Pancreas (tissue), 10 donors: ENCODE measurements around the gene SNRPA. TPM values are rescaled to one million over a fixed set of nuclear protein-coding genes. Genes with fewer than 3 reads are reported as not detected.
"Not testable (repeated sequence)": the region's sequence is repeated elsewhere in the genome, so short reads cannot be mapped to it uniquely, and the experiment has no call there.

Experiments
- ATAC-seq, 4 donors: fragments of 200-7000 bp; cut with Tn5 transposase; one replicate each; pipeline versions ENCODE4 v1.8.0 to v1.9.1; 2020; ENCODE audit warnings: mild to moderate bottlenecking in 4 of 4, moderate library complexity in 4 of 4
- DNase-seq, 6 donors: peaks; one replicate each; pipeline ENCODE4 v3.0.0-alpha.2; 2020
- FAIRE-seq: peaks from 2 replicates; lab custom pipeline; 2012; peaks lifted over from hg19 to GRCh38; lab: Jason Lieb, UNC
- H3K27ac ChIP-seq, 4 donors: fragments of 200-600 bp; sonication (generic); 1 replicate in 3 of 4; 2 replicates in 1 of 4; pipeline versions ENCODE4 v1.5.0 to v1.8.0; 2020
- H3K27me3 ChIP-seq, 4 donors: fragments of 200-600 bp; one replicate each; pipeline ENCODE4 v1.8.0; 2021
- H3K36me3 ChIP-seq, 3 donors: fragments of 200-600 bp; sonication (generic) in 1 of 3; one replicate each; pipeline versions ENCODE4 v1.5.0 to v1.8.0; 2020 to 2021
- H3K4me1 ChIP-seq, 3 donors: fragments of 200-600 bp; one replicate each; pipeline ENCODE4 v1.8.0; 2021
- H3K4me3 ChIP-seq, 4 donors: fragments of 200-600 bp; sonication (generic) in 2 of 4; one replicate each; pipeline versions ENCODE4 v1.5.0 to v1.8.0; 2020 to 2021
- H3K9me3 ChIP-seq, 4 donors: fragments of 200-600 bp; one replicate each; pipeline ENCODE4 v1.8.0; 2021
- CTCF ChIP-seq, 4 donors: fragments of 200-600 bp; sonication (generic) in 3 of 4; IDR thresholded peaks; one replicate each; pipeline versions ENCODE4 v1.5.0 to v1.8.0; 2021; ENCODE audit warnings: antibody characterized with exemption in 4 of 4
- WGBS, 2 donors: extraction: QIAGEN DNeasy Blood & Tissue Kit; methylation state at CpG; one replicate each; pipeline ENCODE4 v1.1.7; 2013; 5-methylcytosine and 5-hydroxymethylcytosine counted together
- intact Hi-C, 3 donors: fragments of 100-400 bp; cut with DNase I; formaldehyde crosslinking; loops; one replicate each; pipeline versions ENCODE4 v1.11.1 to v1.14.2; 2022
- polyA plus RNA-seq, 2 donors: library from polyadenylated mRNA; stranded (reverse); fragments of 200-250 nt; gene quantifications; one replicate each; pipeline ENCODE4 v1.2.3, GENCODE V29; 2013
- total RNA-seq, 6 donors: library from RNA; stranded (reverse); fragmentation: NEBNext Ultra II Directional in 4 of 6; extraction: Animal tissue kit (Norgen Biotek cat#: 25700) in 4 of 6; gene quantifications; one replicate each; pipeline versions ENCODE4 v1.2.1 to v1.2.4, GENCODE V29; 2021 to 2023
- donor health status: healthy with polysubstance abuse.
- donor health status: DM: no; HTN: no; CAD: no; lungs with moderate emphysema.
- donor health status: DM: no; HTN: no; CAD: no.
- donor health status: control.
- donor health status: control.
- donor health status: Bipolar disorder and iron deficiency.
- donor health status: DM: yes; HTN: yes; CAD: no.
- donor health status: DM: no; HTN: no; CAD: no.
- donor health status: DM: no; HTN: no; CAD: no.
- donor health status: DM: yes; HTN: yes; CAD: no.

The SNRPA gene
- total and polyA plus RNA-seq, 8 donors = 18.9 to 33.0 (median 26.3) TPM

- TF ChIP-seq CTCF (IDR thresholded peaks at IDR 0.05) = no peak
- 96 to 99% methylated on average over 4 of the region's 4 CpGs for WGBS, 2 donors
- Histone ChIP-seq H3K4me1 (peaks cover 0 to 10% (median 0%) of the 10 kb centered on the region in 3 donors), H3K27ac (no peak overlapping the region), H3K4me3 (no peak overlapping the region), H3K36me3 (peaks cover 0 to 55% (median 18%) of the 10 kb centered on the region in 3 donors), H3K9me3 (no peaks in the 10 kb centered on the region), H3K27me3 (no peaks in the 10 kb centered on the region)
- ATAC-seq = no peak
- DNase-seq = no peak
- no peak for FAIRE-seq
- intact Hi-C loops = no loop called here
Observed at GRCh38 chr19:40726279-40726678, 24.7 kb upstream of the SNRPA start.

GRCh38 chr19:40730065-40730464 is 20.9 kb upstream of the SNRPA start:
- H3K27ac ChIP-seq, H3K27me3 ChIP-seq, DNase-seq, FAIRE-seq, intact Hi-C loops, ATAC-seq, H3K4me3 ChIP-seq, H3K9me3 ChIP-seq, H3K4me1 ChIP-seq: not testable (repeated sequence)
- H3K36me3 ChIP-seq = peaks cover 6 to 90% (median 26%) of the 10 kb centered on the region in 3 donors
- WGBS, 2 donors = 88 to 94% methylated on average over 5 of the region's 5 CpGs

GRCh38 chr19:40732304-40732703 is 18.7 kb upstream of the SNRPA start:
- DNase-seq, FAIRE-seq, ATAC-seq, intact Hi-C loops, H3K4me3 ChIP-seq, H3K4me1 ChIP-seq, H3K9me3 ChIP-seq, H3K27me3 ChIP-seq, H3K27ac ChIP-seq: not testable (repeated sequence)
- peaks cover 6 to 88% (median 31%) of the 10 kb centered on the region in 3 donors for H3K36me3 ChIP-seq
- 96% methylated on average over 16 of the region's 16 CpGs for WGBS, 2 donors

GRCh38 chr19:40733149-40733548 is 17.9 kb upstream of the SNRPA start:
- intact Hi-C loops = no loop called here
- no peak for ATAC-seq
- no peaks in the 10 kb centered on the region for H3K4me1 ChIP-seq
- no peak for TF ChIP-seq CTCF (IDR thresholded peaks at IDR 0.05)
- H3K36me3 ChIP-seq = peaks cover 6 to 84% (median 34%) of the 10 kb centered on the region in 3 donors
- H3K27me3 ChIP-seq = no peaks in the 10 kb centered on the region
- H3K9me3 ChIP-seq = no peaks in the 10 kb centered on the region
- DNase-seq = no peak
- H3K27ac ChIP-seq = no peak overlapping the region
- WGBS, 2 donors = 91 to 92% methylated on average over 13 of the region's 13 CpGs
- FAIRE-seq = no peak
- no peak overlapping the region for H3K4me3 ChIP-seq

- H3K9me3 ChIP-seq = no peaks in the 10 kb centered on the region
- FAIRE-seq (no peak), ATAC-seq (no peak), DNase-seq (no peak)
- H3K27me3 ChIP-seq = no peaks in the 10 kb centered on the region
- 93 to 96% methylated on average over 11 of the region's 11 CpGs for WGBS, 2 donors
- peaks cover 6 to 79% (median 41%) of the 10 kb centered on the region in 3 donors for H3K36me3 ChIP-seq
- H3K4me1 ChIP-seq = no peaks in the 10 kb centered on the region
- H3K27ac ChIP-seq = no peak overlapping the region
- no peak overlapping the region for H3K4me3 ChIP-seq
- intact Hi-C loops = no loop called here
- TF ChIP-seq CTCF (IDR thresholded peaks at IDR 0.05) = no peak
Observed at GRCh38 chr19:40735013-40735771, 15.8 kb upstream of the SNRPA start.

- 91 to 98% methylated on average over 6 to 9 of the region's 9 CpGs for WGBS, 2 donors
- intact Hi-C loops = no loop called here
- Histone ChIP-seq H3K27me3 (no peaks in the 10 kb centered on the region), H3K36me3 (peaks cover 6 to 68% (median 30%) of the 10 kb centered on the region in 3 donors), H3K4me3 (no peak overlapping the region), H3K27ac (no peak overlapping the region), H3K9me3 (no peaks in the 10 kb centered on the region), H3K4me1 (no peaks in the 10 kb centered on the region)
- no peak for DNase-seq
- no peak for FAIRE-seq
- ATAC-seq = no peak
- no peak for TF ChIP-seq CTCF (IDR thresholded peaks at IDR 0.05)
Observed at GRCh38 chr19:40736661-40737060, 14.3 kb upstream of the SNRPA start.
